Caco-2 (cell line): Measurements from ENCODE around the gene MYO5C. TPM values are rescaled to one million over a fixed set of nuclear protein-coding genes. Genes with fewer than 3 reads are reported as not detected.

ENCODE experiments used
- BruUV-seq: library from RNA; stranded (reverse); fragments of 400-500 nt; replicated peaks from 2 replicates; lab custom pipeline; 2021; lab: Mats Ljungman, UMichigan
- CTCF ChIA-PET: fragments of 300-600 bp; sonication (Branson Sonifier 250); formaldehyde crosslinking; loops from one replicate; lab custom pipeline; 2022; ENCODE audit warnings: antibody characterized with exemption; lab: Charles Lee
- POLR2A ChIA-PET: fragments of 300-600 bp; sonication (Branson Sonifier 250); formaldehyde crosslinking; loops from one replicate; lab custom pipeline; 2022; ENCODE audit warnings: antibody characterized with exemption; lab: Charles Lee
- DNase-seq, 2 experiments: peaks; one replicate each; pipeline versions ENCODE4 v3.0.0 to v3.0.0-alpha.2; 2020 to 2022
- H3K27me3 ChIP-seq: replicated peaks from 2 replicates; pipeline ENCODE4 v1.6.0; 2011; ENCODE audit warnings: low read length; ENCODE audit not compliant: control insufficient read depth, insufficient read depth
- H3K36me3 ChIP-seq: 2 replicates; pipeline ENCODE4 v1.5.1; 2011; ENCODE audit warnings: low read length; ENCODE audit not compliant: control insufficient read depth, insufficient read depth
- H3K4me1 ChIP-seq: fragments of 250-450 bp; sonication (Bioruptor Pico); 2 replicates; pipeline ENCODE4 v1.5.1; 2020; ENCODE audit warnings: mild to moderate bottlenecking
- H3K4me3 ChIP-seq: 2 replicates; pipeline ENCODE4 v1.5.1; 2011; ENCODE audit warnings: low read depth, mild to moderate bottlenecking, control low read depth, low read length
- H3K9me3 ChIP-seq: fragments of 250-450 bp; sonication (Bioruptor Pico); 2 replicates; pipeline ENCODE4 v1.5.1; 2020; ENCODE audit warnings: mild to moderate bottlenecking, moderate library complexity
- H3K27ac Mint-ChIP-seq: one replicate; pipeline ENCODE4 v1.8.0; 2022; ENCODE audit warnings: mixed read lengths; ENCODE audit not compliant: unreplicated experiment
- H3K27me3 Mint-ChIP-seq: one replicate; pipeline ENCODE4 v1.8.0; 2022; ENCODE audit warnings: mixed read lengths; ENCODE audit not compliant: insufficient read depth, unreplicated experiment
- H3K36me3 Mint-ChIP-seq: one replicate; pipeline ENCODE4 v1.8.0; 2022; ENCODE audit warnings: mild to moderate bottlenecking, mixed read lengths; ENCODE audit not compliant: insufficient read depth, unreplicated experiment
- H3K4me1 Mint-ChIP-seq: one replicate; pipeline ENCODE4 v1.8.0; 2022; ENCODE audit warnings: low read depth, mixed read lengths; ENCODE audit not compliant: unreplicated experiment
- H3K4me3 Mint-ChIP-seq: one replicate; pipeline ENCODE4 v1.8.0; 2022; ENCODE audit warnings: mild to moderate bottlenecking, moderate library complexity, mixed read lengths; ENCODE audit not compliant: unreplicated experiment
- H3K9me3 Mint-ChIP-seq: one replicate; pipeline ENCODE4 v1.8.0; 2022; ENCODE audit warnings: mixed read lengths; ENCODE audit not compliant: unreplicated experiment
- intact Hi-C: fragments of 100-400 bp; cut with micrococcal nuclease; formaldehyde crosslinking; loops from one replicate; pipeline ENCODE4 v1.10.0; 2022; ENCODE audit not compliant: unreplicated experiment
- total RNA-seq: library from RNA; stranded (reverse); gene quantifications from 2 replicates; pipeline ENCODE4 v1.2.3, GENCODE V29; 2022
- TF ChIP-seq, protein P1 (sequence below), 2 experiments: fragments of 200-600 bp in 1 of 2; IDR thresholded peaks; 1 replicate in 1 of 2; 2 replicates in 1 of 2; pipeline versions ENCODE4 v1.5.1 to v1.8.0; 2011 to 2022; ENCODE audit warnings: antibody characterized with exemption in 1 of 2, control low read depth in 1 of 2, inconsistent platforms in 1 of 2, low read depth in 1 of 2, low read length in 1 of 2, mild to moderate bottlenecking in 1 of 2, moderate library complexity in 1 of 2; ENCODE audit not compliant: insufficient read depth in 1 of 2, severe bottlenecking in 1 of 2, unreplicated experiment in 1 of 2

Gene MYO5C
- total RNA-seq, 1 experiment from 2014 or later = 33.5 TPM

- ChIA-PET CTCF (no interaction called here), POLR2A (no interaction called here)
- Mint-ChIP-seq H3K27ac (no peak overlapping the region), H3K4me3 (no peak overlapping the region), H3K9me3 (no peaks in the 10 kb centered on the region), H3K36me3 (no peaks in the 10 kb centered on the region), H3K4me1 (no peaks in the 10 kb centered on the region), H3K27me3 (no peaks in the 10 kb centered on the region)
- Histone ChIP-seq H3K9me3 (no peaks in the 10 kb centered on the region), H3K4me1 (no peaks in the 10 kb centered on the region), H3K36me3 (no peaks in the 10 kb centered on the region), H3K4me3 (no peak overlapping the region), H3K27me3 (no peaks in the 10 kb centered on the region)
- TF ChIP-seq, protein P1, sequence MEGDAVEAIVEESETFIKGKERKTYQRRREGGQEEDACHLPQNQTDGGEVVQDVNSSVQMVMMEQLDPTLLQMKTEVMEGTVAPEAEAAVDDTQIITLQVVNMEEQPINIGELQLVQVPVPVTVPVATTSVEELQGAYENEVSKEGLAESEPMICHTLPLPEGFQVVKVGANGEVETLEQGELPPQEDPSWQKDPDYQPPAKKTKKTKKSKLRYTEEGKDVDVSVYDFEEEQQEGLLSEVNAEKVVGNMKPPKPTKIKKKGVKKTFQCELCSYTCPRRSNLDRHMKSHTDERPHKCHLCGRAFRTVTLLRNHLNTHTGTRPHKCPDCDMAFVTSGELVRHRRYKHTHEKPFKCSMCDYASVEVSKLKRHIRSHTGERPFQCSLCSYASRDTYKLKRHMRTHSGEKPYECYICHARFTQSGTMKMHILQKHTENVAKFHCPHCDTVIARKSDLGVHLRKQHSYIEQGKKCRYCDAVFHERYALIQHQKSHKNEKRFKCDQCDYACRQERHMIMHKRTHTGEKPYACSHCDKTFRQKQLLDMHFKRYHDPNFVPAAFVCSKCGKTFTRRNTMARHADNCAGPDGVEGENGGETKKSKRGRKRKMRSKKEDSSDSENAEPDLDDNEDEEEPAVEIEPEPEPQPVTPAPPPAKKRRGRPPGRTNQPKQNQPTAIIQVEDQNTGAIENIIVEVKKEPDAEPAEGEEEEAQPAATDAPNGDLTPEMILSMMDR (IDR thresholded peaks at IDR 0.05; ENCODE audit: insufficient read depth in 1 of 2, low read depth in 1 of 2, low read length in 1 of 2, severe bottlenecking in 1 of 2, unreplicated experiment in 1 of 2) = no peak
- intact Hi-C loops = no loop called here
- no TSS peak for BruUV-seq
- no peak for DNase-seq
Measured at GRCh38 chr15:52328680-52329079, 33.1 kb upstream of the MYO5C start.

- H3K4me3 ChIP-seq = no peak overlapping the region
- H3K4me1 ChIP-seq = no peaks in the 10 kb centered on the region
- H3K4me1 Mint-ChIP-seq = no peaks in the 10 kb centered on the region
- POLR2A ChIA-PET = no interaction called here
- intact Hi-C loops = no loop called here
- BruUV-seq = no TSS peak
- TF ChIP-seq, protein P1 (IDR thresholded peaks at IDR 0.05; ENCODE audit: insufficient read depth in 1 of 2, low read depth in 1 of 2, low read length in 1 of 2, severe bottlenecking in 1 of 2, unreplicated experiment in 1 of 2) = no peak
- no peaks in the 10 kb centered on the region for H3K36me3 Mint-ChIP-seq
- H3K27ac Mint-ChIP-seq = no peak overlapping the region
- no peaks in the 10 kb centered on the region for H3K27me3 Mint-ChIP-seq
- H3K36me3 ChIP-seq = no peaks in the 10 kb centered on the region
- no peak for DNase-seq
- H3K4me3 Mint-ChIP-seq = no peak overlapping the region
- no peaks in the 10 kb centered on the region for H3K27me3 ChIP-seq
- no peaks in the 10 kb centered on the region for H3K9me3 Mint-ChIP-seq
- no peaks in the 10 kb centered on the region for H3K9me3 ChIP-seq
- CTCF ChIA-PET = no interaction called here
Measured at GRCh38 chr15:52326756-52327155, 31.2 kb upstream of the MYO5C start.

- intact Hi-C loops = no loop called here
- Histone ChIP-seq H3K9me3 (no peaks in the 10 kb centered on the region), H3K4me3 (no peak overlapping the region), H3K27me3 (no peaks in the 10 kb centered on the region), H3K36me3 (no peaks in the 10 kb centered on the region), H3K4me1 (no peaks in the 10 kb centered on the region)
- DNase-seq = no peak
- BruUV-seq = no TSS peak
- TF ChIP-seq, protein P1 (IDR thresholded peaks at IDR 0.05; ENCODE audit: insufficient read depth in 1 of 2, low read depth in 1 of 2, low read length in 1 of 2, severe bottlenecking in 1 of 2, unreplicated experiment in 1 of 2) = no peak
- ChIA-PET CTCF (no interaction called here), POLR2A (no interaction called here)
- Mint-ChIP-seq H3K36me3 (no peaks in the 10 kb centered on the region), H3K27me3 (no peaks in the 10 kb centered on the region), H3K9me3 (no peaks in the 10 kb centered on the region), H3K27ac (no peak overlapping the region), H3K4me1 (no peaks in the 10 kb centered on the region), H3K4me3 (no peak overlapping the region)
Measured at GRCh38 chr15:52324109-52324508, 28.5 kb upstream of the MYO5C start.
